Cardiac septum (tissue), 1 donor: ENCODE data around the gene IL34. TPM values are rescaled to one million over a fixed set of nuclear protein-coding genes. Genes with fewer than 3 reads are reported as not detected.
A peak's percentile ranks its signal among the peaks of the same experiment; 100 is the strongest.

Experiments used
- DNase-seq: peaks from one replicate; pipeline ENCODE4 v3.0.0-alpha.2; 2020; ENCODE audit warnings: low spot score
- intact Hi-C: fragments of 100-400 bp; cut with DNase I; formaldehyde crosslinking; loops from one replicate; pipeline ENCODE4 v1.14.0; 2022
- total RNA-seq: library from RNA; stranded (reverse); fragmentation: NEBNext Ultra II Directional; extraction: Animal tissue kit (Norgen Biotek cat#: 25700); gene quantifications from one replicate; pipeline ENCODE4 v1.2.1, GENCODE V29; 2021
- donor health status: DM: no; HTN: no; CAD: no.

IL34 gene
- total RNA-seq, 1 donor from 2014 or later = 1.2 TPM

GRCh38 chr16:70653809-70654771 lies 7.7 kb downstream of the IL34 start:
- intact Hi-C loops = loop anchor here (2.0 to 10.0 kb wide), 3 partner anchors 123 to 319 kb away; no protein-coding TSS in a partner anchor
- peak; percentile 87 for DNase-seq

- no peak for DNase-seq
- intact Hi-C loops = loop anchor here (10.0 kb wide), 2 partner anchors 281 to 321 kb away; no protein-coding TSS in a partner anchor
These were observed 9.8 kb downstream of the IL34 start for GRCh38 chr16:70656065-70656711.

GRCh38 chr16:70656712-70657263 lies 10.4 kb downstream of the IL34 start:
- DNase-seq = no peak
- intact Hi-C loops = loop anchor here (10.0 kb wide), 2 partner anchors 282 to 322 kb away; no protein-coding TSS in a partner anchor

GRCh38 chr16:70657956-70658355 lies 11.6 kb downstream of the IL34 start:
- intact Hi-C loops = loop anchor here (10.0 kb wide), 2 partner anchors 283 to 323 kb away; no protein-coding TSS in a partner anchor
- DNase-seq = no peak

- intact Hi-C loops = loop anchor here (10.0 kb wide), 2 partner anchors 284 to 324 kb away; no protein-coding TSS in a partner anchor
- no peak for DNase-seq
These were observed 12.6 kb downstream of the IL34 start for GRCh38 chr16:70658921-70659320.

GRCh38 chr16:70659546-70659945 lies 13.2 kb downstream of the IL34 start:
- intact Hi-C loops = loop anchor here (10.0 kb wide), 2 partner anchors 285 to 325 kb away; no protein-coding TSS in a partner anchor
- DNase-seq = no peak

GRCh38 chr16:70659953-70660671 lies 13.8 kb downstream of the IL34 start:
- intact Hi-C loops = loop anchor here (10.0 kb wide), 2 partner anchors 285 to 325 kb away; no protein-coding TSS in a partner anchor
- no peak for DNase-seq

- no peak for DNase-seq
- intact Hi-C loops = no loop called here
These were observed 14.5 kb downstream of the IL34 start for GRCh38 chr16:70660672-70661350.

GRCh38 chr16:70661534-70661917 lies 15.2 kb downstream of the IL34 start:
- DNase-seq = no peak
- intact Hi-C loops = no loop called here

GRCh38 chr16:70661918-70662641 lies 15.7 kb downstream of the IL34 start:
- intact Hi-C loops = no loop called here
- DNase-seq = no peak

GRCh38 chr16:70662991-70663523 lies 16.7 kb downstream of the IL34 start:
- no peak for DNase-seq
- intact Hi-C loops = no loop called here

GRCh38 chr16:70663524-70664324 lies 17.4 kb downstream of the IL34 start:
- intact Hi-C loops = no loop called here
- no peak for DNase-seq

- intact Hi-C loops = no loop called here
- no peak for DNase-seq
These were observed 18.2 kb downstream of the IL34 start for GRCh38 chr16:70664325-70665112.

- no peak for DNase-seq
- intact Hi-C loops = no loop called here
These were observed 18.8 kb downstream of the IL34 start for GRCh38 chr16:70665113-70665694.

GRCh38 chr16:70665806-70666735 lies 19.7 kb downstream of the IL34 start:
- intact Hi-C loops = no loop called here

More at GRCh38 chr16:70665806-70666735, 19.7 kb downstream of the IL34 start:
- DNase-seq = no peak
